ENCODE results near the gene MED13. TPM values are rescaled to one million over a fixed set of nuclear protein-coding genes. Genes with fewer than 3 reads are reported as not detected.
A peak's percentile ranks its signal among the peaks of the same experiment; 100 is the strongest.

Gene MED13, protein sequence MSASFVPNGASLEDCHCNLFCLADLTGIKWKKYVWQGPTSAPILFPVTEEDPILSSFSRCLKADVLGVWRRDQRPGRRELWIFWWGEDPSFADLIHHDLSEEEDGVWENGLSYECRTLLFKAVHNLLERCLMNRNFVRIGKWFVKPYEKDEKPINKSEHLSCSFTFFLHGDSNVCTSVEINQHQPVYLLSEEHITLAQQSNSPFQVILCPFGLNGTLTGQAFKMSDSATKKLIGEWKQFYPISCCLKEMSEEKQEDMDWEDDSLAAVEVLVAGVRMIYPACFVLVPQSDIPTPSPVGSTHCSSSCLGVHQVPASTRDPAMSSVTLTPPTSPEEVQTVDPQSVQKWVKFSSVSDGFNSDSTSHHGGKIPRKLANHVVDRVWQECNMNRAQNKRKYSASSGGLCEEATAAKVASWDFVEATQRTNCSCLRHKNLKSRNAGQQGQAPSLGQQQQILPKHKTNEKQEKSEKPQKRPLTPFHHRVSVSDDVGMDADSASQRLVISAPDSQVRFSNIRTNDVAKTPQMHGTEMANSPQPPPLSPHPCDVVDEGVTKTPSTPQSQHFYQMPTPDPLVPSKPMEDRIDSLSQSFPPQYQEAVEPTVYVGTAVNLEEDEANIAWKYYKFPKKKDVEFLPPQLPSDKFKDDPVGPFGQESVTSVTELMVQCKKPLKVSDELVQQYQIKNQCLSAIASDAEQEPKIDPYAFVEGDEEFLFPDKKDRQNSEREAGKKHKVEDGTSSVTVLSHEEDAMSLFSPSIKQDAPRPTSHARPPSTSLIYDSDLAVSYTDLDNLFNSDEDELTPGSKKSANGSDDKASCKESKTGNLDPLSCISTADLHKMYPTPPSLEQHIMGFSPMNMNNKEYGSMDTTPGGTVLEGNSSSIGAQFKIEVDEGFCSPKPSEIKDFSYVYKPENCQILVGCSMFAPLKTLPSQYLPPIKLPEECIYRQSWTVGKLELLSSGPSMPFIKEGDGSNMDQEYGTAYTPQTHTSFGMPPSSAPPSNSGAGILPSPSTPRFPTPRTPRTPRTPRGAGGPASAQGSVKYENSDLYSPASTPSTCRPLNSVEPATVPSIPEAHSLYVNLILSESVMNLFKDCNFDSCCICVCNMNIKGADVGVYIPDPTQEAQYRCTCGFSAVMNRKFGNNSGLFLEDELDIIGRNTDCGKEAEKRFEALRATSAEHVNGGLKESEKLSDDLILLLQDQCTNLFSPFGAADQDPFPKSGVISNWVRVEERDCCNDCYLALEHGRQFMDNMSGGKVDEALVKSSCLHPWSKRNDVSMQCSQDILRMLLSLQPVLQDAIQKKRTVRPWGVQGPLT (N-terminal part only)
- total RNA-seq, result 10 to 100 TPM; 54.2 to 83.6 (median 61.8) TPM

DNA sequence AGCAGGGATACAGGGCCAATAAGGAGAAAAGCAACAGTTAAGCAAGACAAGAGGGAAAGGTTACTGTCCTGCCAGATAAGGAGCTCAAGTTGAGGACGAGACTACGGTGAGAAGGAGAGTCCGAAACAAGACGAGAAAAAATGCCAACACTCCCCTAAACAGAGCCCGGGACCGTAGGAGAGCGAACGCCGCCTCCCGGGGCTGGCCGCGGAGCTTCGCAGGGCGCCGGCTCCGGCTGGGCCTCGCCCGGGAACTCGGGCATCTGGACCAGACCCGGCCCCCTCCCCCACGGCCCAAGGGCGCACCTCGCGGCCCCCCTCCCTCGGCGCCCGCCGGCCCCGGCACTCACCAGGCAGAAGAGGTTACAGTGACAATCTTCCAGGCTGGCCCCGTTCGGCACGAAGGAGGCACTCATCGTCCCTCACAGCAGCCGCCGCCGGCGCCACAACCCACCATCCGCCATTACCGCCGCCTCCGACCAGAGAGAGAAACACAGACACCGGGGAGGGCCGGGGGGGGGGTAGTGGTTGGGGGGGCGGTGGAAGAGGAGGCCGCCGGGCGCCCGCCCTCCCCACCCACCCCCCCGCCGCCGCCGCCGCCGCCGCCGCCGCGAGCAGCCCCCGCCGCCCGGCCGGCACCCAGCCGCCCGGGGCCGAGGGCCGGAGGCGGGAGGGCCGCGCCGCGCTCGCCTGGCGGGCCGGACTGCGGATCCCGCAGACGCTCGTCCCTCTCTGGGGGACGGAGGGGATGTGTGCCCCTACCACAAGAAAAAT, at the start of gene MED13:
Gene MED13 (minus strand): TSS at position 488 of the 773 bp plus-strand sequence. CDS start 73 bp downstream, at position 415.
- peak; percentile 49 to 92 for DNase-seq (ENCODE audit: low spot score in 2 of 2)
- peak within 1 kb of the TSS; percentile 75 for H3K4me3 ChIP-seq (ENCODE audit: low read depth, poor library complexity, severe bottlenecking)
- intact Hi-C loops (cut with DNase I; ENCODE audit: low total_unique reads), result loop anchor here (5.0 kb wide), 1 partner anchor 193 kb away; no protein-coding TSS in a partner anchor

DNA sequence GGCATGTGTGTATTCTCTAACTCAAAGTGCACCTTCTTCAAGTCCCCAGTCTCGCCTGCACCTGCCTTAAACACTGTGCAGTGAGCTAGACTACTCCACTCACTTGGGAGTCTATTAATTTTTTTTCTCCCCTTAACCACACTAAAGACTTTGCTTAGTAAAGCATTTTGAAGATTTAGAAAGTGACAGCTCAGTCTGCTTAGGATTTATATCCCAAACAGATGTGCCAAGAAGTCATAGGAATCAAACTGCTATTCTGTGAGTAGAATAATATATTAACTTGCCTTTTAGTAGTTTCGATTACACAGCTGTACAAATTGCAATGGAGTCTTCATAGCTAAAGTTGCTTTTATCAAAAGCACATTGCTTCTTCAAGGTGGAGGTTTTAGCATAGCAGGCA, 47.2 kb upstream of the MED13 start:
- H3K4me3 ChIP-seq (ENCODE audit: low read depth, poor library complexity, severe bottlenecking), result no peak overlapping the region
- no peak for DNase-seq (ENCODE audit: low spot score in 2 of 2)
- intact Hi-C loops (cut with DNase I; ENCODE audit: low total_unique reads), result no loop called here
- TF ChIP-seq POLR2A (IDR thresholded peaks at IDR 0.05), result no peak
- TF ChIP-seq, protein P1, sequence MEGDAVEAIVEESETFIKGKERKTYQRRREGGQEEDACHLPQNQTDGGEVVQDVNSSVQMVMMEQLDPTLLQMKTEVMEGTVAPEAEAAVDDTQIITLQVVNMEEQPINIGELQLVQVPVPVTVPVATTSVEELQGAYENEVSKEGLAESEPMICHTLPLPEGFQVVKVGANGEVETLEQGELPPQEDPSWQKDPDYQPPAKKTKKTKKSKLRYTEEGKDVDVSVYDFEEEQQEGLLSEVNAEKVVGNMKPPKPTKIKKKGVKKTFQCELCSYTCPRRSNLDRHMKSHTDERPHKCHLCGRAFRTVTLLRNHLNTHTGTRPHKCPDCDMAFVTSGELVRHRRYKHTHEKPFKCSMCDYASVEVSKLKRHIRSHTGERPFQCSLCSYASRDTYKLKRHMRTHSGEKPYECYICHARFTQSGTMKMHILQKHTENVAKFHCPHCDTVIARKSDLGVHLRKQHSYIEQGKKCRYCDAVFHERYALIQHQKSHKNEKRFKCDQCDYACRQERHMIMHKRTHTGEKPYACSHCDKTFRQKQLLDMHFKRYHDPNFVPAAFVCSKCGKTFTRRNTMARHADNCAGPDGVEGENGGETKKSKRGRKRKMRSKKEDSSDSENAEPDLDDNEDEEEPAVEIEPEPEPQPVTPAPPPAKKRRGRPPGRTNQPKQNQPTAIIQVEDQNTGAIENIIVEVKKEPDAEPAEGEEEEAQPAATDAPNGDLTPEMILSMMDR (IDR thresholded peaks at IDR 0.05), result no peak
- WGBS, 2 donors, result 48 to 56% methylated on average over 2 of the region's 2 CpGs

More for the DNA sequence above, at the start of gene MED13:
- TF ChIP-seq POLR2A (IDR thresholded peaks at IDR 0.05), result no peak
- TF ChIP-seq, protein P1 (IDR thresholded peaks at IDR 0.05), result no peak
- 0% methylated on average over 57 to 66 of the region's 79 CpGs for WGBS, 2 donors

DNA sequence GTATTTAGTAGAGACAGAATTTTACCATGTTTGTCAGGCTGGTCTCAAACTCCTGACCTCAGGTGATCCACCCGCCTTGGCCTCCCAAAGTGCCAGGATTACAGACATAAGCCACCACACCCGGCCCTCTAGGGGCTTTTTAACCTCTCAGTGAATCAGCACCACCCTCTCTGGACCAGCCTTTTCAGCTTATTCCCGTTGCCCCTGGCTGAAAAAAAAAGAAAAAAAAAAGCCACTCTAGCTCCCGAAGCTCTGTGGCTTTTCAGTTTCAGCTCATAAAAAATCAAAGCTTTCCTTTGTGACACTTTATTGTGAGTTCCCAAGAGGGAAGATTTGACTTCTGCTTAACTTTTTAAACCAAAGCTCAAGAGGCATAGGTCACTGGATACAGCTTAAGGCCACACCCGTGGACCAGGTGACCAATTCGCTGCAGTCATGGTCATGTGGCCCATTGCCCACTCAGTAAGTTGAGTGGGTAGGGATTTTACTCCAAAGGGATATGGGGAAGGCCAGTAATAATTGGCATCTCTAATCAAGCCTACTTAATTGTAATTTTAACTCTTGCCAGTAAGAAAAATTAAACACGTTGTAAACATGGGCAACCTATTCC, 46.6 kb upstream of the MED13 start:
- WGBS, 2 donors, result 26 to 39% methylated on average over 7 of the region's 7 CpGs
- TF ChIP-seq, protein P1 (IDR thresholded peaks at IDR 0.05), result no peak
- TF ChIP-seq POLR2A (IDR thresholded peaks at IDR 0.05), result no peak
- intact Hi-C loops (cut with DNase I; ENCODE audit: low total_unique reads), result no loop called here
- DNase-seq (ENCODE audit: low spot score in 2 of 2), result no peak
- H3K4me3 ChIP-seq (ENCODE audit: low read depth, poor library complexity, severe bottlenecking), result no peak overlapping the region

DNA sequence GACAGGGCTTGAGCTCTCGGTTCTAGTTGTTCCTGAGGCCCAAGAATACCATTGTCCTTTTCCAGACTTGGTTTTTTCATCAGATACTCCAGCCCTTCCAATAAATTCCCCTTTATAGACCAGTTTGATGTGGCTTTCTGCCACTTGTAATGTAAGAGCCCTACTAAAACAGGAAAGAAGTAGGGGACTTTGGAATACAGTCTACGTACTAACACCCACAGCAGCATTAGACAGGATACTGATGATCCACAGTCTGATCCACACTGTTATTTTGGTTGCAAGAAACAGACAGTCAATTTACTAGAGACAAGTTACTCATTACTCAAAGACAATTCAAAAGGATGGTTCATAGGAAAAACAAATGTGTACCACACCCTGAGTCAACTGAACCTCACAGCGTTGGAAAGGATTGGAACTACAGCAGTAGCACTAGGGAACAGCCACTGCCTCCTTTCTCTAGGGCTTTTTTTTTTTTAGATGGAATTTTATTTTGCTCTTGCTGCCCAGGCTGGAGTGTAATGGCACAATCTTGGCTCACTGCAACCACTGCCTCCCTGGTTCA, 45.9 kb upstream of the MED13 start:
- TF ChIP-seq POLR2A (IDR thresholded peaks at IDR 0.05), result no peak
- TF ChIP-seq, protein P1 (IDR thresholded peaks at IDR 0.05), result no peak
- no peak overlapping the region for H3K4me3 ChIP-seq (ENCODE audit: low read depth, poor library complexity, severe bottlenecking)
- no peak for DNase-seq (ENCODE audit: low spot score in 2 of 2)
- 76 to 77% methylated on average over 3 of the region's 3 CpGs for WGBS, 2 donors
- intact Hi-C loops (cut with DNase I; ENCODE audit: low total_unique reads), result no loop called here
